GM04503 (cell line): ENCODE results near the gene FBXO48.

Source experiments
- DNase-seq: peaks from one replicate; pipeline ENCODE4 v3.0.0-alpha.2; 2012; ENCODE audit warnings: low read depth

FBXO48 gene

DNA sequence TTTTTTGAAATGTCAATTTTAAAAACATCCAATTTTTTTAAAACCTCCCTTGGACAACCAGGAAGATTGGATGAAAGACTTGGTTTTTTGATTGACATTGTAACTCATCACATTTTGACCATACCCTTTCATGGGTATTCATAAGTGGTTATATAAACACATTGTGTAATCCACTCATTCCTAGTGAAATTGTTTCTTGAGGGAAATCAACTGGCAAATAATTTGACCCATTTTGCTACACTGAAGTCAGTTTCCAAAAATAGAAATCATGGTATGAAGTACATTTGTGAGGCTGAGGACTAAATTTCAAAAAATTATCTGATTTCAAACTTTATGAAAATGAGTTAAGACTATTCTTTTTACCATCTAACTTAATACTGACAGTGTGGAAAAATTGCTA is 31.5 kb downstream of the FBXO48 start:
- no peak for DNase-seq

DNA sequence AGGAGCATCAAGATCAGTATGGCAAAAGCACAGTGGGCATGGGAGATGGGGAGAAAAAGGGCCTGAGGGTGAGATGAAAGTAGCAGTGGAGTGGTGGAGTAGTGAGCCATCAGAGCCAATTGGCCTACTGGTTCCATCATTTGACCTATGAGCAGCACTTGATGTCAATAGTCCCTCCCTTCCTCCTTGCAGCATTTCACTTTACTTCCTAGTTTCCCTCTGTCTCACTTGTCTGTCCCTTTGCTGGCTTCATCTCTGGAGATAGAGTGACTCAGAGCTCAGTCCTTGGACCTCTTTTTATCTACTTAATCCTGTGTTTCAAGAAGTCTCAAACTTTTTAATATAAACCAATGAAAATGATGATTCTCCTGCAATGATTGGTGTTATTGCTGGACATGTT is 32.1 kb downstream of the FBXO48 start:
- no peak for DNase-seq

DNA sequence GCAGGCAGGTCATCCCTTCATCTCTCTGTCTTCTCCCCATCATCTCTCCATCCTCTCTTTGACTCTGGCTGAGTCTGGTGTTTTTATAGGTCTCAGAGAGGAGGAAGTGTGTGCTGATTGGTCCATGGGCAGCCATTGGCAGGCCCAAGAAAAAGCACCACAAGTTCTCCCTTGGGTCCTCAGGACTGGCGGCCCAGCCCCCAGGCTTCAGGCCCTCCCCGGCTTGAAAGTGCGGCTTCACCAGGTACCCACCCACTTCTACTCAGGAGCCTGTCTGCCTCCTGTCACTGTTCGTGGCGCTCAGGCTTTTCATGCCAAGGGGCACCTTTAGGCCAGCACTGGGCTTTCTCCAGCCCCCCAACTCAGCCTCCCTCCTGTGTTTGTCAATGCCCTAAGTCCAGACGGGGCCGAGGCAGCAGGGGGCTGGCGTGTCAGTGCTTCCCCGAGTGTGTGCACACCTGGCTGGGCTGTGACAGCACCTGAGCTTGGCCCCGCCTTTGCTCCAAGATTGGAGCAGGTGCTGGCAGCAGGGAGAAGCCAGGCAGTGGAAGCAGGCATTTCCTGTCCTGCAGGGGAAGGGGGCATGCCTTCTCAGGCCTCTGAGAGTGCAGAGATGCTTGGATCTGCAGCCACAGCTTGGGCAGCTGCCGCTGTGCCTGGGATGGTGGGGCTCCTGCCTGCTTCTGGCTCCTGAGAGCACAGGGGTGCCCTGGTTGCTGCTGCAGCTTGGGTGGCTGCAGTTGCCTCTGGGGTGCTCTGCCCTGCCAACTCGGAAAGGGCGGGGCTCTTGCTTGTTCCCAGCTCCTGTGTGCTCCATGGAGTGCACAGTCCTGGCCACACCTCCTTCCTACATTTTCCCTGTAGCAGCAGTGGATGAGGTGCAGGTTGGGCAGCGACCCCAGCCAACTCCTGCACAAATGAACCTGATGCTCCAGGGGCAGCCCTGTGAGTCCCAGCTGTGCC is 34.1 kb downstream of the FBXO48 start:
- no peak for DNase-seq

DNA sequence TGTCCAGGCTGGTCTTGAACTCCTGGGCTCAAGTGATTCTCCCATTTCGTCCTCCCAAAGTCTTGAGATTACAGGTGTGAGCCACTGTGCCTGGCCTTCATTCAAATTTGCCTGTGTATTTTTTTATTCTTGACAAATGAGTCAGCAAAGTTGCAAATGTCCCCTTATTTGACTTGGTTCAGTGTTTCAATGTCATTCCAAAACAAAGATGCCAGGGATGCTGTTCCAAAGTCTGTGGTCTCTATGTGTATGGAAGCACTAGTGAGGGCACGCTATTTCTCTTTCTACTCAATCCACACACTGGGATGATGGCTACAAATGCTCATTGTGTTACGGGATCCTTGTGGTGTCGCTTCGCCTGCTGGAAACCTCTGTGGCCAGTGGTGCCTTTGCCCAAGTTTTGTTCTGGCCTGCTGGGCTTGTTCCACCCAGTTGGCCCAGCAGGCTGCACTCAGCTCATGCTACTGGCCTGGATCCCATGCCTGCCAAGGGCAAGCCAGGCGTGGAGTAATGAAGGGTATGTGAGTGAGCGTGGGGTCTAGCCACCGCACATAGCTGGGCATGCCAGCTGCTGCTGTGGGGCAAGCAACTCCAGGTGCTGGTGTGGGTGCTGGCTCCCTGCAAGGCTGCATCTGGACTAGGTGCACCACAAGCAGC is 35.6 kb downstream of the FBXO48 start:
- no peak for DNase-seq

DNA sequence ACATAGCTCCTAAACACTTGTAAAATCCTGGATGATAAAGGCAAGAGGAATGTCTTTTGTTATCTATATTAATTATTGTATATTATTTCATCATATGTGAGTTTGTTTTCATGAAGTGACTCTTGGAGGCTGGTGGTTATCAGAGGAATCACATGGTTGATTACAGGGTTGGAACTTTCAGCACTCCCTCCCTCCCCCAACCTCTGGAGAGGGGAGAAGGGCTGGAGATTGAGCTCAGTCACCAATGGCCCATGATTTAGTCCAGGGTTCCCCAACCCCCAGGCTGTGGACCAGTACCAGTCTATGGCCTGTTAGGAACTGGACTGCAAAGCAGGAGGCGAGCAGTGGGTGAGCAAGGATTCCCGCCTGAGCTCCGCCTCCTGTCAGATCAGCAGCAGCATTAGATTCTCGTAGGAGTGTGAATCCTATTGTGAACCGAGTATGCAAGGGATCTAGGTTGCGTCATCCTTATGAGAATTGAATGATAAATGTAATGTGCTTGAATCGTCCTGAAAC is 37.7 kb downstream of the FBXO48 start:
- DNase-seq = no peak

DNA sequence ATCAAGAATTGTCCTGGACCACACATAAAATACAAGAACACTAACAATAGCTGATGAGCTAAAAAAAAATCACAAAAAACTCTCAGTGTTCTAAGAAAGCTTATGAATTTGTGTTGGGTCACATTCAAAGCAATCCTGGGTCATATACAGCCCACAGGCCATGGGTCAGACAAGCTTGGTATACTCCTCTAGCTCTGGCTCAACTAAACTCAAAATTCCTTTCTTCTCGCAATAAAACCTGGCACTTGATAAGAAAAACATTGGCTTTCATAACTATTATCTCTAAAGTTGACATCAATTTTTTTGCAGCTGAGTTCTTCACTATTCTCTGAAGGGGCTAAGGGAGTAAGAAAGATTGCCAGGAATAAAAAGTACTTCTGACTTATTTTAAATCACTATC is 38.3 kb downstream of the FBXO48 start:
- no peak for DNase-seq

DNA sequence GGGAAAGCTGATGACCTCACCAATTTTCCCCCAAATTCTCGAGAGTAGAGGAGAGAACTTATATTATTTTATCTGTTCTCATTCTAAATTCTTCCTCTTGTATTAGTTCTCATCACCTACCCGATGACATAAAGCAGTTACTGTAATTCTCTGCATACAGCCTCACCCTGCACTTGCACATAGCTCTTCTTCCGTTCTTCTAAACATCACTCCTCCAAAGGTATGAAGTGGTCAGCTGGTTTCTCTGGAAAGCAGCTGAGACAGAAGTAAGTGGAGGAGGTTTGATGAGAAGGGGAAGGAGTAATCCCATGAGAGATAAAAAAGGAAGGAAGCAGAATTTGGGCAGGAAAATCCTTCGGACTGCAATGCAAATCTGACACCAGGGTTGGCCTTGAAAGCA is 39.0 kb downstream of the FBXO48 start:
- no peak for DNase-seq

DNA sequence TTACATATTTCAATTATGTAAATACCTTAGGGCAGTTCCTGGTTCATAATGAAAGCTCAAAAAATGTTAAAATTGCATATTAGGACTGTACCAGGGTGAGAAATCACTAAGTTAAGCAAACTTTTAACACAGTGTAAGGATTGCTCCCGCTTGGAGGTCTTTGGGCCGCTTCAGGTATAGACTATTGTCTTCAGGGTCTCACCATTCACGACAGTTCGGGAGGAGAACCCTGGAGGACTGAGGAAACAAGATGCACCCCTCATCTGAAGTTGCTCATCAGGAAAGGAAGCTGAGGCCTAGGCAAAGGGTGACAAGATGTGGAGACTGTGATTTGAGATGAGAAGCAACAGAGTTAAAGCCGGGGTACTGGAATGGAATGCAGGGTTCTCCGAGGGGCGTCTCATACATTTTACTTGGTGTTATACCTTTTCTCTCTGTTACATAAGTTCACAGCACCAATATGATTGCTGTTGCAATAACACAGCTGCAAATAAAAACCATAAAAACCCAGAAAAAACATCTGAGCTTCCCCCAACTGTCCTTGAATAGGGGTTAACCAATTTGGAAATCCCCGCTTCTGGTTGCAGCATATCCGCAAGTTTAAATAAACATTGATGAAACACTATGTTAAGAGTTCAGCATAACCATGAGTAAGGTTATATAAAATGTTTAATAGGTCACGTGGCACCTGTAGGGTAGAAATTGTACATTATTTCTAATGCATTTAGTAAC is 40.1 kb downstream of the FBXO48 start:
- no peak for DNase-seq

DNA sequence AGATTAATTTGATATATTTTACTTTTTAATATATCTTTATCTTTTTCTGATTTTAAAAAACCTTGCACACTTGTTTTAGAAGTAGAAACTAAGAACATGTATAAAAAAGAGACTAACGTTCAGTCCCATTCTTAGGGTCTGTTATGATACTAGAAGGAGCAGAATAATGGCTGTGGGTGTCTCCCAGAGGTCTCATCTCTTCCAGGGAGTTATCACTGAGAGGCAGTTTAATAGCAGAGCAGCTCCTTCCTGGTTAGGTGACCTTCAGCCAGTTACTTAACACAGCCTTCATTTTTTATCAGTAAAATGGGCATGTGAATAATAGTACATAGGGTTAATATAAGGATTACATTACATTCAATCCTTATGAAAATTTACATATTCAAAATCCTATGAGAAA is 40.6 kb downstream of the FBXO48 start:
- DNase-seq = no peak

DNA sequence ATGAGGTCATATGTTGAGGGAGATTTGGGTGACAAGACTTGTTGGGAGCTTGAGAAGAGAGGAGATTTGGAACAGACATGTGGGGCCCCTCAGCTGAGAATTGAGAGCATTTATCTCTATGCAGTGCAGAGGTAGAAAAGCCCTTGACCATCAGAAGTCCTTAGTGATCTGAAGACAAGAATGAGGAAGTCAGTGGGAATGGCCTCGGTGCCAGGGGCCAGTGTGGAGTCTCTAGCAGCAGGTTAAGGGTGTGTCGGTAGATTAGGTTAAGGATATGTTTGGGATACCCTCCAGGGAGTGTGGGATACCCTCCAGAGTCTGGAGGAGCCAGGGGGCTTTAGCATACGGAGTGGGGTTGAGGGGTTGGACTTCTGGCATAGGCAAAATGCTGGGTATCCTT is 41.6 kb downstream of the FBXO48 start:
- DNase-seq = no peak

DNA sequence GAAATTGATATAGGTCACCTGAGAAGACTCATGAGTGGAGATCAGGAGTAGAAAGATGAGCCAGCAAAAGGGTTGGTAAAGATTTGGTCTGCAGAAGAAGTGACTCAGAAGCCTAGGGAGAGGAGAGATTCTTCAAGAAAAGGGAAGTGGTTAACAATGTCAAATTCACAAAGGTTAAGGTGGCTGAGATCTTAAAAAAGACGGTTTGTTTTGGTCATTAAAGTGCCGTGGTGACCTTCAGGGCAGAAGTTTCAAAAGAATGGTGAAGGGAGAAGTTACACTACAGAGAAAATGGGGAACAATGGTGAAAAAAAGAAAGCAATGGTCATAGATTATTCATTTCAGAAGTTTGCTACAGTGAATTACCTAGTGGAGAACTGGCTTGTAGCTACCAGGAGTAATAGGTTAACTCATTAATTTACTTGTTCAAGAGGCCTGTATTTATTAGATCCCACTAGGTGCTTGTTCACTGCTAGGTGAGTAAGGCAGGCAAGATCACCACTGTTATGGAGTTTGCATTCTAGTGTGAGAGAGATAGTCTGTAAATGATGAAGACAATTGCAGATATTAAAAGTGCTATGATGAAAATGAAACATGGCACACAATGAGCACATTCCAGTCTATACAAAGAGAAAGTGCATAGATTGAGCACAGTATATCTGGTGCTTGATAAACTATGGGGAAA is 43.0 kb downstream of the FBXO48 start:
- DNase-seq = no peak

DNA sequence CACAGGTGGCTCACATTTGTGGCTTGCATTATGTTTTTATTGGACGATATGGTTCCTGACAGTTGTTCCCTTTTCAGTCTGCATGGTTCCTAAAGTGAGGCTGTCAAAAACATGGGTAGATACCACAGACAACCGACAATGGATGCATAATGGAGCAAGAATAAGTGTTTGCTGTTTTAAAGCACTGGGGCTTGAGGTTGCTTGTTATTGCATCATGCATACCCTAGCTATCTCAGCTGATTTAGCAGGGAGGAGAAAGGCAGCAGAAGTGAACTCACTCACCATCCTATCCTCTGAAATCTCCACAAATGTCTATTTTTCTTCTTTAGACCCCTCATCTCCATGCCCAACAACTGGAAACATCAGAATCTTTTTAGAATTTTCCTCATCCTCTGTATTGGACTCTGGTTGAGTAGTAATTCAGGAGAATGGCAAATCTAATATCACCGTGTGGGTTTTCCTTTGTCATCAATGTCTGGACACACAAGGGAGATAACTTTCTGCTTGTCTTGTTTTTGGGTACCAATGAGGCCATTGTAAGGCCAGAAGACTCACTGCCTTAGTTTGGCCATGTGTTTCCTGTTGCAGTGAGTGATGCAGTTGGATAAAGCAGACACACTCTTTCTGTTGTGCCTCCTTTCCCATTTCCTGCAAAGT is 46.7 kb downstream of the FBXO48 start:
- DNase-seq = no peak

DNA sequence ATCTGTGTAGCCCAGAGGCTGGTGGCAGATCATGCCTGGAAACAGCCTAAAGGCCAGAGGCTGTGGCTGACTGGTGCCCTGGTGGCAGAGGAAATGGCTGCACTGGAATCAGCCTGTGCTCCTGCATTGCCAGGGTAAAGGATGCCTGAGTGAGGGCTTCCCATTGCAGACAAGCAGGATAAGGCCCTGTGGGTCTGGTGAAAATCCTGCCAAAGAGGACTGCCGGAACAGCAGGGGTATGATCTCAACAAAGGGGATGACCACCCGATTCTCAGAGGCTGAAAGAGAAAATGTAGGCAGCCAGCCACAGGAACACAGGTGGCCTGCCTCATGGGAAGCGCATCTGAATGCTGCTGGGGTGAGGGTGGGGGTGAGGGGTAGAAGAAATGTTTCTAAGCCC is 48.2 kb downstream of the FBXO48 start:
- no peak for DNase-seq

DNA sequence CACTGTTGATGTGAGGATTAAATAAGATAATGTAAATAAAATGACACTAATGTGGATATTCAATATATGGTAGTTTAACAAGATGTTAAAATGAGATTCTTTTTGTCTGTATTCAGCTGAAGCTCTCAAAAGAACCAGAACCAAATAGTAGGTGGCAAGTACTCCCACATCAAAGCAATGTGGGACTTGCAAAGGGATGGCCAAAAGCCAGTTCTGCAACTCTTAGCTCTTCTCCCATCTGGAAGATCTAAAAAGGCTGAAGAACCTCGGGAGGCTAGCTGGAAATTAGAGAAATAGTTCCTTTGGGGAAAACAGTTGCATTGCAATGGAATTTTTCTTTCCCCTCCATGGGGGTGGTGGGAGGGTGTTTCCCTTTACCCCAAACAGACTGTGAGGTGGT is 48.7 kb downstream of the FBXO48 start:
- DNase-seq = no peak

DNA sequence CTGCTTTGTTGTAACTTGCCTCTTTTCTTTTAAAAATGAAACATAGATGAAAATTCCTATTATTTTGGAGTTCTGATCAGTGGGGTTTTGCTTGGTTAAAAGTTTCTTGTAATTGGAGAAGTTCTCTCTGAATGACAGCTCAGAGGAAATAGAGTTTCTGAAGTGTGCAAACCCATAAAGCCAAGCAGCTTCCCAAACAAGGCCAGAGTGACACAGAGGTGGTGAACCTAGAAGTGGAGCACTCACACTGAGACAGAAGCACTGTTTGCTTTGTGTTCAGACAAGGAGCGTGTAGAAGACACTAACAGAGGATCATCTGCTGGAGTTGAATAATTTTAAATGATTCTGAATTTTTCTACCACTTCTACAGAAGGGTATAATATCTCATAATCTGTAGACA is 49.2 kb downstream of the FBXO48 start:
- no peak for DNase-seq

DNA sequence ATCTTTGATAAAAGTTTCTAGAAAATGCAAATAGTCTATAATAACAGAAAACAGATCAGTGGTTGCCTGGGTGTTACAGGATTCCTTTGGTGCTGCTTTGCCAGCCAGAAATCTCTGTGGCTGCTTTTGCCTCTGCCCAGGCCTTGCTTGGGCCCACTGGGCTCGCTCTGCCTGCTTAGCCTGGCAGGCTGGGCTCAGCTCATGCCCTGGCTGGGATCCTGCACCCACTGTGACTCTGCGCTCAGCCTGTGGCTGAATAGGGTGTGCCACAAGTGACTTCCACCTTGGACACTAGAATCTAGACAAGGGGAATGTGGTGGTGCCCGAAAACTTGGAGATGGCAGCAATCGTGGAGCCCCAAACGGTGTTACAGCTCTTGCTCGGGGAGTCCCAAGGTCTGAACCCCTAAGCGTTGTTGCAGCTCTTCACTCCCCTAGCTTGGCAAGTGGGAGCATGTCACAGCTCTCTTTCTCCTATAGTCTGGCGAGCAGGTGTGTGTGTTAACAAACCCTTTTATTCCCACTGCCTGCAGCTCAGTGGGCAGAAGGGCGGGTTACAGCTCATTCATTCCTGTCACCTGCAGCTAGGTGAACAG is 50.9 kb downstream of the FBXO48 start:
- no peak for DNase-seq

DNA sequence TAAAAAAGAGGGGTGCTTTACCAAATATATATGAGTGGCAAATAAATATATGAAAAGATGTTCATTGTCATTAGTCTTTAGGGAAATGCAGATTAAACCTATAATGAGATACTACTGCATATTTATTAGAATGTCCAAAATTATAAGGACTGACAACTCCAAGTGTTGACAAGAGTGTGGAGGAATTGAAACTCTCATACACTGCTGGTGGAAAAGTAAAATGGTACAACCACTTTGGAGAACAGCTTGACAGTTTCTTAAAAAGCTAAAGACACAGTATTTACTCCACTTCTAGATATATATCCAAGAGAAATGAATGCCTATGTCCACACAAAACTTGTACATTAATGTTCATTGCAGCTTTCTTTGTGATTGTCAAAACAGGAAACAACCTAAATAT is 51.6 kb downstream of the FBXO48 start:
- DNase-seq = no peak

DNA sequence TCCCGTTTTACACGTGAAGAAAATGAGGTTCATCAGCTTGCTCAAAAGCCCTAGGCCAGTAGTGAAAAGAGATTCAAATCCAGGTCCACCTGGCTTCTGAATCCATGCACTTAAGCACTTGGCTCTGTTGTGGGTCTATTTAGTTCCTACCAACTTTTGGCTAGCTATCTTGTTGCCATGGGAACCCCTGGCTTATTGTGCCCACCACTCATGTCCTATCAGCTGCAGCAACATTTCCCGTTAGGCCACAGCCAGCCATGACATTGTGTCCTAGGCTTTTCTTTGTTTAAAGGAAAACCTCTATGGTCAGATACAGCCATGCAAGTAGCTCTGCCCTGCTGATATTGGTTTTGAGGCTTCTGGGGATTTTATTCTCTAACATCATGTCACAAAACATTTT is 52.2 kb downstream of the FBXO48 start:
- no peak for DNase-seq

DNA sequence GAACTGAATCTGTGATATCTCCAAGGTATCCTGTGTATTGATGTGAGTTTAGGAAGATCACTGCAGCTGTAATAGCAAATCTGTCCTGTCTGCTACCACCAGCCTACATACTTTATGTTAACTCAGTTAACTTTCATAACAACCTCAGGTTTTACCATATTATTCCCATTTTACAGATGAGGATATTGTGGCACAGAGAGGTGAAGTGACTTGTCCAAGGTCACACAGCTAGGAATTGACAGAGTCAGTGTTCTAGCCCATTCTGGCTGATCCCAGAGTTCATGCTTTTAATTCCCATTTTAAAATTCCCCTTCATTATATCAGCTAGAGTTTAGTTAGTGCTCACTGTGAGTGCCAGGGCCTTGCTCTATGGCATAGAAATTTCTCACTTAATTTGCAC is 52.6 kb downstream of the FBXO48 start:
- DNase-seq = no peak

DNA sequence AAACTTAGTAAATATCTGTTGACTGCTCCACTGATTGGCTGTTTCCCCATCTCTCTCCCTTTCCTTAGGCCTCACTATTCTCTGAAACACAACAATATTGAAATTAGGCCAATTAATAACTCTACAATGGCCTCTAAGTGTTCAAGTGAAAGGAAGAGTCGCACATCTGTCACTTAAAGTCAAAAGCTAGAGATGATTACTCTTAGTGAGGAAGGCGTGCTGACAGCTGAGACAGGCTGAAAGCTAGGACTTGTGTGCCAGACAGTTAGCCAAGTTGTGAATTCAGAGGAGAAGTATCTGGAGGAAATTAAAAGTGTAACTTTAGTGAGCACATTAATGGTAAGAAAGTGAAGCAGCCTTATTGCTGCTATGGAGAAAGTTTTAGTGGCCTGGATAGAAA is 53.6 kb downstream of the FBXO48 start:
- DNase-seq = no peak

DNA sequence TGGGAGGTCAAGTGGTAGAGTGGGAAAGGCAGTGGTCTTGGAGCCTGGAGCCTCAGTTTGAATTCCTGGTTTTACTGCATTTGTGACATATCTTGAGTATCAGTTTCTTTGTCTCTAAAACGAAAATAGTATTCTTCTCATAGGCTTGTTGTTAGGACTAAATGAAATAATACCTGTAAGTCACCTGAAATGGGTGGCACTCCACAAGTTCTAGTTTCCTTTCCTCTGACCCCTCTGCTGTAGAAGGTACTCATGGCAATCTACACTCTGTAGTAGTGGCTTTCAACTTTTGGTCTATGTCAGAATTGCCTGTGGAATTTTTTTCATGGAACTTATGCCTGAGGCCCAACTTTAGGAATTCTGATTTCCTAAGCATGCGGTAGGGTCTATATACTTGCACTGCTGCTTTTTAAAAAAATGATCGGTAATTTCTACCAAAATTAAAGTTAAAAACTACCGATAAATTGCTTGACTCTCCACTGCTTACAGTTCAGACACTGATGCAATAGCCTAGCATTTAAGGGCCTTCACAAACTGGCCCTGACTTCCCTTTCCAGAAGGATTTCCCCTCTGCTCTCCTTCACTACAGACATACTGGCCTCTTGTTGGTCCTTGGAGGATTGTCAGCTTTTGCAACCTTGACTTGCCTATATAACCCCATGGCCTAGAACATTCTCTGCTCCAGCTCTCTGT is 54.8 kb downstream of the FBXO48 start:
- no peak for DNase-seq
